K562 (cell line): ENCODE results near the gene DAB1. TPM values are rescaled to one million over a fixed set of nuclear protein-coding genes. Genes with fewer than 3 reads are reported as not detected.

Source experiments
- ATAC-seq: fragments of 200-7000 bp; cut with Tn5 transposase; 3 replicates; pipeline ENCODE4 v1.9.1; 2020; ENCODE audit warnings: moderate library complexity
- BruUV-seq: library from RNA; stranded (reverse); fragments of 400-500 nt; replicated peaks from 2 replicates; lab custom pipeline; 2021; lab: Mats Ljungman, UMichigan
- CTCF ChIA-PET: fragments of 300-600 bp; formaldehyde crosslinking; extraction: SDS; loops from one replicate; lab custom pipeline; 2021; ENCODE audit warnings: low intra/inter-chr PET ratio; lab: Yijun Ruan, JAX
- POLR2A ChIA-PET: fragments of 300-600, 350-650 bp; sonication (Branson Sonifier 250); formaldehyde crosslinking; extraction: SDS; loops from one replicate; lab custom pipeline; 2021; ENCODE audit warnings: antibody characterized with exemption, inconsistent platforms; lab: Yijun Ruan, JAX
- DNase-seq, 4 experiments: peaks; one replicate each; pipeline versions ENCODE4 v3.0.0 to v3.0.0-alpha.2; 2011 to 2018; ENCODE audit warnings: low spot score in 3 of 4, mixed read lengths in 3 of 4; ENCODE audit errors: extremely low read depth in 1 of 4
- FAIRE-seq: peaks from 2 replicates; lab custom pipeline; 2011; peaks lifted over from hg19 to GRCh38; lab: Jason Lieb, UNC
- H2AFZ ChIP-seq: 2 replicates; pipeline ENCODE4 v1.6.0; 2011; ENCODE audit warnings: low read depth, low read length, control low read depth, inconsistent platforms
- H3K27ac ChIP-seq: fragments of 200-600 bp; 3 replicates; pipeline ENCODE4 v1.8.0; 2011; ENCODE audit warnings: low read depth, mild to moderate bottlenecking, control low read depth, inconsistent platforms, low read length, moderate library complexity, mixed read lengths; ENCODE audit errors: extremely low read depth
- H3K27me3 ChIP-seq, 2 experiments: fragments of 300-600 bp in 1 of 2; 2 replicates in 1 of 2; 3 replicates in 1 of 2; pipeline versions ENCODE4 v1.6.0 to v1.8.0; 2011; ENCODE audit warnings: inconsistent platforms in 2 of 2, low read length in 2 of 2, mild to moderate bottlenecking in 1 of 2, mixed read lengths in 1 of 2, moderate library complexity in 1 of 2; ENCODE audit not compliant: control insufficient read depth in 2 of 2, insufficient read depth in 2 of 2
- H3K36me3 ChIP-seq: fragments of 300-600 bp; 3 replicates; pipeline ENCODE4 v1.8.0; 2011; ENCODE audit warnings: mild to moderate bottlenecking, low read length, inconsistent platforms; ENCODE audit not compliant: control insufficient read depth, insufficient read depth
- H3K4me1 ChIP-seq, 2 experiments: fragments of 200-600 bp in 1 of 2; replicated peaks in 1 of 2; 2 replicates in 1 of 2; 3 replicates in 1 of 2; pipeline versions ENCODE4 v1.5.1 to v1.8.0; 2011; ENCODE audit warnings: inconsistent platforms in 2 of 2, low read length in 2 of 2, mild to moderate bottlenecking in 1 of 2, mixed read lengths in 1 of 2, moderate library complexity in 1 of 2; ENCODE audit not compliant: control insufficient read depth in 2 of 2, insufficient read depth in 2 of 2
- H3K4me2 ChIP-seq: 2 replicates; pipeline ENCODE4 v1.6.1; 2011; ENCODE audit warnings: low read length, control low read depth, inconsistent platforms, mixed read lengths; ENCODE audit not compliant: insufficient read depth
- H3K4me3 ChIP-seq: fragments of 200-600 bp; sonication (generic), shearing (Covaris generic); 2 replicates; pipeline ENCODE4 v1.5.1; 2016; ENCODE audit warnings: control low read depth, inconsistent platforms
- H3K79me2 ChIP-seq: fragments of 200-600 bp; 3 replicates; pipeline ENCODE4 v1.8.0; 2011; ENCODE audit warnings: low read length, inconsistent platforms; ENCODE audit not compliant: control insufficient read depth, insufficient read depth
- H3K9ac ChIP-seq, 2 experiments: 2 replicates each; pipeline versions ENCODE4 v1.6.0 to v1.6.1; 2011; ENCODE audit warnings: low read depth in 2 of 2, low read length in 2 of 2, control low read depth in 1 of 2, inconsistent platforms in 1 of 2, mild to moderate bottlenecking in 1 of 2, mixed read lengths in 1 of 2; ENCODE audit not compliant: insufficient read depth in 1 of 2
- H3K9me1 ChIP-seq: one replicate; pipeline ENCODE4 v1.6.0; 2011; ENCODE audit warnings: inconsistent platforms, mild to moderate bottlenecking, low read length, moderate library complexity; ENCODE audit not compliant: control insufficient read depth, insufficient read depth
- H3K9me3 ChIP-seq: replicated peaks from 2 replicates; pipeline ENCODE4 v1.5.1; 2011; ENCODE audit warnings: low read depth, low read length, inconsistent platforms; ENCODE audit not compliant: control insufficient read depth, insufficient read depth
- H4K20me1 ChIP-seq: replicated peaks from 2 replicates; pipeline ENCODE4 v1.6.1; 2011; ENCODE audit warnings: low read length, inconsistent platforms, mixed read lengths; ENCODE audit not compliant: control insufficient read depth, insufficient read depth
- BRD9 ChIP-seq: fragments of 450-650 bp; IDR thresholded peaks from 2 replicates; pipeline ENCODE4 v1.6.1; 2018; ENCODE audit warnings: low read depth; ENCODE audit not compliant: partially characterized antibody
- BRF1 ChIP-seq: IDR thresholded peaks from 3 replicates; pipeline ENCODE4 v1.6.1; 2011; ENCODE audit warnings: borderline replicate concordance, mild to moderate bottlenecking; ENCODE audit not compliant: insufficient read length; ENCODE audit errors: extremely low read depth
- CBFB ChIP-seq: sonication (generic); formaldehyde crosslinking; IDR thresholded peaks from 2 replicates; pipeline ENCODE4 v1.4.0; 2020; ENCODE audit warnings: mild to moderate bottlenecking, missing genetic modification reagents
- CTBP1 ChIP-seq: fragments of 450-650 bp; IDR thresholded peaks from 2 replicates; pipeline ENCODE4 v1.6.1; 2016; ENCODE audit warnings: borderline replicate concordance
- DNMT1 ChIP-seq: fragments of 450-650 bp; IDR thresholded peaks from 2 replicates; pipeline ENCODE4 v1.6.1; 2016; ENCODE audit warnings: antibody characterized with exemption, mild to moderate bottlenecking
- FOXJ2 ChIP-seq: fragments of 200-800 bp; sonication (Bioruptor generic); IDR thresholded peaks from 2 replicates; pipeline ENCODE4 v1.6.1; 2016; ENCODE audit warnings: missing genetic modification characterization, missing compliant biosample characterization
- FOXJ3 ChIP-seq: sonication (generic); formaldehyde crosslinking; IDR thresholded peaks from 2 replicates; pipeline ENCODE4 v1.4.0; 2020; ENCODE audit warnings: mild to moderate bottlenecking, missing genetic modification reagents
- HDAC8 ChIP-seq: fragments of 450-650 bp; IDR thresholded peaks from 2 replicates; pipeline ENCODE4 v1.6.1; 2016; ENCODE audit warnings: mild to moderate bottlenecking, missing genetic modification characterization, moderate library complexity, missing compliant biosample characterization
- HDGF ChIP-seq: fragments of 450-650 bp; IDR thresholded peaks from 2 replicates; pipeline ENCODE4 v1.6.1; 2016
- MBD2 ChIP-seq: sonication (generic); IDR thresholded peaks from 2 replicates; pipeline ENCODE4 v1.6.1; 2016; ENCODE audit warnings: low read depth, borderline replicate concordance
- NR4A1 ChIP-seq, 2 experiments: fragments of 250-450 bp in 1 of 2; fragments of 450-650 bp in 1 of 2; sonication (Bioruptor Pico) in 1 of 2; IDR thresholded peaks; 2 replicates each; pipeline versions ENCODE4 v1.4.0 to v1.6.1; 2016 to 2020; ENCODE audit warnings: mild to moderate bottlenecking in 2 of 2, missing compliant biosample characterization in 1 of 2, missing genetic modification characterization in 1 of 2, moderate library complexity in 1 of 2
- POLR2AphosphoS5 ChIP-seq: IDR thresholded peaks from 2 replicates; pipeline ENCODE4 v1.6.1; 2011; ENCODE audit warnings: mild to moderate bottlenecking, low read depth, low read length, moderate library complexity; ENCODE audit not compliant: control insufficient read depth, insufficient read depth
- POLR3G ChIP-seq: IDR thresholded peaks from 2 replicates; pipeline ENCODE4 v1.6.1; 2011; ENCODE audit not compliant: insufficient read length, insufficient replicate concordance; ENCODE audit errors: extremely low read depth
- SAFB ChIP-seq: fragments of 200-400 bp; formaldehyde crosslinking; IDR thresholded peaks from 2 replicates; pipeline ENCODE4 v1.6.1; 2017; ENCODE audit warnings: low read depth, low read length, borderline replicate concordance
- TEAD2 ChIP-seq: fragments of 450-650 bp; IDR thresholded peaks from 2 replicates; pipeline ENCODE4 v1.6.1; 2016; ENCODE audit warnings: missing genetic modification characterization, control low read depth, missing compliant biosample characterization
- USF1 ChIP-seq: sonication (generic); formaldehyde crosslinking; IDR thresholded peaks from 2 replicates; pipeline ENCODE4 v1.9.0; 2022; ENCODE audit warnings: mild to moderate bottlenecking, missing genetic modification reagents
- ZBED1 ChIP-seq: IDR thresholded peaks from 2 replicates; pipeline ENCODE4 v1.6.1; 2014
- ZFP1 ChIP-seq: fragments of 450-650 bp; formaldehyde crosslinking; IDR thresholded peaks from 2 replicates; pipeline ENCODE4 v1.4.0; 2020; ENCODE audit warnings: mild to moderate bottlenecking, mixed read lengths
- ZNF41 ChIP-seq: fragments of 250-450 bp; sonication (Bioruptor Pico); conservative IDR thresholded peaks from 2 replicates; pipeline ENCODE4 v1.4.0; 2020; ENCODE audit warnings: mild to moderate bottlenecking
- ZNF444 ChIP-seq: fragments of 250-450 bp; sonication (Bioruptor Pico); IDR thresholded peaks from 2 replicates; pipeline ENCODE4 v1.4.0; 2020; ENCODE audit warnings: mild to moderate bottlenecking, moderate library complexity
- ZNF695 ChIP-seq: fragments of 450-650 bp; formaldehyde crosslinking; IDR thresholded peaks from 2 replicates; pipeline ENCODE4 v1.4.0; 2020; ENCODE audit warnings: mild to moderate bottlenecking, moderate library complexity
- ZNF766 ChIP-seq: fragments of 200-800 bp; sonication (Bioruptor generic); conservative IDR thresholded peaks from 2 replicates; pipeline ENCODE4 v1.6.1; 2016; ENCODE audit warnings: missing genetic modification characterization, missing compliant biosample characterization
- WGBS: fragments of 100-300 bp; shearing (Covaris generic); methylation state at CpG from one replicate; pipeline ENCODE4 v1.1.6; 2016; ENCODE audit warnings: low coverage, mixed read lengths; ENCODE audit not compliant: insufficient coverage; ENCODE audit errors: missing lambda C conversion rate; 5-methylcytosine and 5-hydroxymethylcytosine counted together
- in situ Hi-C: fragments of 300-500 bp; cut with MboI; formaldehyde crosslinking; loops from 4 replicates; pipeline ENCODE4 v1.15.0; 2018; ENCODE audit warnings: inconsistent platforms, mixed read lengths
- intact Hi-C: fragments of 100-400 bp; cut with micrococcal nuclease; formaldehyde crosslinking; loops from 2 replicates; pipeline ENCODE4 v1.14.2; 2022
- polyA plus RNA-seq, 8 experiments: library from polyadenylated mRNA; depleted of rRNA in 4 of 8; stranded (reverse) in 5 of 8; unstranded in 3 of 8; fragments of >200 nt; fragmentation: Nextera tagmentation in 2 of 8; fragmentation: Illumina TruSeq in 1 of 8; extraction: Ambion mirVana in 2 of 8; extraction: Trizol in 1 of 8; gene quantifications; 2 replicates each; pipeline versions ENCODE4 v1.2.1 to v1.2.3, GENCODE V29; 2011 to 2014; ENCODE audit warnings: inconsistent platforms in 1 of 8, missing spikeins in 1 of 8
- total RNA-seq, 7 experiments: library from RNA; depleted of rRNA in 6 of 7; stranded (reverse); fragments of >200 nt in 6 of 7; fragmentation: Illumina TruSeq in 2 of 7; extraction: Trizol in 2 of 7; gene quantifications; 2 replicates each; pipeline versions ENCODE4 v1.2.1 to v1.2.3, GENCODE V29; 2011 to 2021; ENCODE audit warnings: low replicate concordance in 1 of 7

Gene DAB1
- total and polyA plus RNA-seq, 9 of the 15 experiments (the other 6 are each of a cell fraction or from before 2014, with no cell fraction given) = not detected

GRCh38 chr1:57471995-57472394, 48.1 kb upstream of the DAB1 start (continued):
- TF ChIP-seq BRF1 = no peak
- no peak for TF ChIP-seq FOXJ2 (tag)
- TF ChIP-seq HDGF = no peak
- TF ChIP-seq DNMT1 = no peak
- no peak for TF ChIP-seq HDAC8 (tag)
- no peak for TF ChIP-seq SAFB
- no peak for TF ChIP-seq CTBP1
- TF ChIP-seq ZNF444 (CRISPR knock-in tag) = no peak

- Histone ChIP-seq H2AFZ (no peak overlapping the region), H4K20me1 (no peaks in the 10 kb centered on the region), H3K4me3 (no peak overlapping the region), H3K27me3 (no peaks in the 10 kb centered on the region), H3K9me3 (no peaks in the 10 kb centered on the region), H3K9ac (no peak overlapping the region), H3K4me1 (no peaks in the 10 kb centered on the region), H3K4me2 (no peak overlapping the region), H3K9me1 (no peaks in the 10 kb centered on the region), H3K79me2 (no peaks in the 10 kb centered on the region), H3K27ac (no peak overlapping the region), H3K36me3 (no peaks in the 10 kb centered on the region)
- ATAC-seq (no peak), DNase-seq (no peak), FAIRE-seq (no peak)
- in situ Hi-C loops (no loop called here), intact Hi-C loops (no loop called here)
- 0% methylated on average over 1 of the region's 1 CpG for WGBS
- CTCF ChIA-PET = no interaction called here
- BruUV-seq = no TSS peak
- POLR2A ChIA-PET = no interaction called here
- no peak for TF ChIP-seq TEAD2
- no peak for TF ChIP-seq CBFB
- no peak for TF ChIP-seq POLR2AphosphoS5
- no peak for TF ChIP-seq ZNF41 (CRISPR knock-in tag)
- TF ChIP-seq ZNF695 (CRISPR knock-in tag) = no peak
- TF ChIP-seq BRD9 = no peak
- TF ChIP-seq NR4A1 (CRISPR knock-in tag; IDR thresholded peaks at IDR 0.05) = no peak
- no peak for TF ChIP-seq NR4A1 (tag; IDR thresholded peaks at IDR 0.05)
- no peak for TF ChIP-seq POLR3G
- TF ChIP-seq USF1 (CRISPR knock-in tag) = no peak
- no peak for TF ChIP-seq ZBED1
- TF ChIP-seq ZFP1 = no peak
- no peak for TF ChIP-seq MBD2
- no peak for TF ChIP-seq FOXJ3
- TF ChIP-seq ZNF766 = no peak
These were observed 46.2 kb upstream of the DAB1 start for GRCh38 chr1:57470036-57470435.
